Tibial artery (tissue), 4 donors: ENCODE measurements around the gene RNF103.

Experiments
- DNase-seq, 2 donors: peaks; one replicate each; pipeline ENCODE4 v3.0.0-alpha.2; 2019
- H3K27ac ChIP-seq, 2 donors: fragments of 200-600 bp; sonication (generic) in 1 of 2; 1 replicate in 1 of 2; 2 replicates in 1 of 2; pipeline ENCODE4 v1.5.1; 2018 to 2019; ENCODE audit warnings: mild to moderate bottlenecking in 1 of 2
- H3K27me3 ChIP-seq, 2 donors: fragments of 200-600 bp; sonication (generic) in 1 of 2; one replicate each; pipeline versions ENCODE4 v1.5.1 to v1.6.0; 2016 to 2019
- H3K36me3 ChIP-seq, 3 donors: fragments of 200-600 bp; sonication (generic) in 2 of 3; one replicate each; pipeline ENCODE4 v1.5.1; 2016 to 2019; ENCODE audit warnings: mild to moderate bottlenecking in 2 of 3
- H3K4me1 ChIP-seq, 4 donors: fragments of 200-600 bp; sonication (generic) in 2 of 4; 1 replicate in 3 of 4; 2 replicates in 1 of 4; pipeline ENCODE4 v1.5.1; 2016 to 2019
- H3K4me3 ChIP-seq, 2 donors: fragments of 200-600 bp; sonication (generic) in 1 of 2; 1 replicate in 1 of 2; 2 replicates in 1 of 2; pipeline ENCODE4 v1.5.1; 2018 to 2019; ENCODE audit warnings: mild to moderate bottlenecking in 2 of 2
- H3K9me3 ChIP-seq, 3 donors: fragments of 200-600 bp; sonication (generic) in 1 of 3; one replicate each; pipeline ENCODE4 v1.5.1; 2016 to 2019
- intact Hi-C: fragments of 100-400 bp; cut with DNase I; formaldehyde crosslinking; loops from one replicate; pipeline ENCODE4 v1.15.0; 2023; ENCODE audit warnings: low total_unique reads
- TF ChIP-seq, protein P1 (sequence below), 2 experiments: fragments of 200-600 bp in 1 of 2; fragments of 450-650 bp in 1 of 2; IDR thresholded peaks; one replicate each; pipeline ENCODE4 v1.5.1; 2017 to 2019; ENCODE audit warnings: antibody characterized with exemption in 2 of 2, mild to moderate bottlenecking in 1 of 2, moderate library complexity in 1 of 2

Gene RNF103

DNA sequence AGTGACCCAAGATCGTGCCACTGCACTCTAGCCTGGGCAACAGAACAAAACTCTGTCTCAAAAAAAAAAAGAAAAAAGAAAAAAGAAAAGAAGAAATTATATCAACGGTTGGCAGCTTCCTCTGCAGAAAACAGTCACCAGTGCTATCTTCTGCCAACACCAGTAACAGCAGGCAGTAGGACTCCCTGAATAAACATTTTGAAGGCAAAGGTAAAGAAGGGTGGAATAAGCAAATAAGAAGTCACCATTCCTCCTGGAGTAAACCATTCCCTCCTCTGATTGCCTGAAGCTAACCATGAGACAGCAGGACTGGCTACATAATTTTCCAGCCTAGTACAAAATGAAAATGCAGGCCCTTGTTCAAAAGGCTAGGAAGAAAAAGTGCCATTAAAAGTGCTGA is 9.0 kb upstream of the RNF103 start:
- Histone ChIP-seq H3K9me3 (no peaks in the 10 kb centered on the region), H3K4me1 (no peaks in the 10 kb centered on the region), H3K36me3 (no peaks in the 10 kb centered on the region), H3K27ac (no peak overlapping the region), H3K4me3 (no peak overlapping the region), H3K27me3 (no peaks in the 10 kb centered on the region)
- no peak for DNase-seq
- TF ChIP-seq, protein P1, sequence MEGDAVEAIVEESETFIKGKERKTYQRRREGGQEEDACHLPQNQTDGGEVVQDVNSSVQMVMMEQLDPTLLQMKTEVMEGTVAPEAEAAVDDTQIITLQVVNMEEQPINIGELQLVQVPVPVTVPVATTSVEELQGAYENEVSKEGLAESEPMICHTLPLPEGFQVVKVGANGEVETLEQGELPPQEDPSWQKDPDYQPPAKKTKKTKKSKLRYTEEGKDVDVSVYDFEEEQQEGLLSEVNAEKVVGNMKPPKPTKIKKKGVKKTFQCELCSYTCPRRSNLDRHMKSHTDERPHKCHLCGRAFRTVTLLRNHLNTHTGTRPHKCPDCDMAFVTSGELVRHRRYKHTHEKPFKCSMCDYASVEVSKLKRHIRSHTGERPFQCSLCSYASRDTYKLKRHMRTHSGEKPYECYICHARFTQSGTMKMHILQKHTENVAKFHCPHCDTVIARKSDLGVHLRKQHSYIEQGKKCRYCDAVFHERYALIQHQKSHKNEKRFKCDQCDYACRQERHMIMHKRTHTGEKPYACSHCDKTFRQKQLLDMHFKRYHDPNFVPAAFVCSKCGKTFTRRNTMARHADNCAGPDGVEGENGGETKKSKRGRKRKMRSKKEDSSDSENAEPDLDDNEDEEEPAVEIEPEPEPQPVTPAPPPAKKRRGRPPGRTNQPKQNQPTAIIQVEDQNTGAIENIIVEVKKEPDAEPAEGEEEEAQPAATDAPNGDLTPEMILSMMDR (IDR thresholded peaks at IDR 0.05): no peak
- intact Hi-C loops: no loop called here

DNA sequence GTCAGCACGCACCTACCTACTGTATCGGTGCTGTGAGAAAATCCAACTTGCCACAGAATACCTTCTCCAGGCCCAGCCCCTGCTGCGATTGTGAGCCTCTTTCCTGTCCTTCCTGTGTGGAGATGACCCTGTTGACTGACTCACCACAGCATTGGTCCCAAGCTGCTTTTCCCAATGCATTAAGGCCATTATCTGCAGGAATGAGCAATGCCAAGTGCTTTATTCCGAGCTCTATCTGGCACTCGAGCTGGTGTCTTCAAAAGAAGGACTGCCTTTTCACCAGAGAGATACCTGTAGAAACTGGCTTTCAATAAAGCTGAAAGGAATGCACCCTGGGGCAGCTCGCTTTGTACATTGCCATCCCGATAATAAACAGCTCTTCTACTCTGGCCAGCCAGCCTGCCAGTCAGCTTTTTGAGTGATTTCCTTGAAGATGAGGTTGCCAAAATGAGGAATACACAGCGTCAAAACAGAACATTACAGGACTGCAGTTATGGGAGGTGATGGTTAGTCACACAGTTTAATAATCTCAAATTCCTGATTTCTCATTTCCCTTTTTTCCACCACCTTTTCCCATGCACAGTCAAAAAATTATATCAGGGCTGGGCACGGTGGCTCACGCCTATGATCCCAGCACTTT is 8.3 kb upstream of the RNF103 start:
- Histone ChIP-seq H3K4me1 (no peaks in the 10 kb centered on the region), H3K27ac (no peak overlapping the region), H3K9me3 (no peaks in the 10 kb centered on the region), H3K36me3 (no peaks in the 10 kb centered on the region), H3K27me3 (no peaks in the 10 kb centered on the region), H3K4me3 (no peak overlapping the region)
- DNase-seq: no peak
- intact Hi-C loops: no loop called here
- TF ChIP-seq, protein P1 (IDR thresholded peaks at IDR 0.05): no peak

DNA sequence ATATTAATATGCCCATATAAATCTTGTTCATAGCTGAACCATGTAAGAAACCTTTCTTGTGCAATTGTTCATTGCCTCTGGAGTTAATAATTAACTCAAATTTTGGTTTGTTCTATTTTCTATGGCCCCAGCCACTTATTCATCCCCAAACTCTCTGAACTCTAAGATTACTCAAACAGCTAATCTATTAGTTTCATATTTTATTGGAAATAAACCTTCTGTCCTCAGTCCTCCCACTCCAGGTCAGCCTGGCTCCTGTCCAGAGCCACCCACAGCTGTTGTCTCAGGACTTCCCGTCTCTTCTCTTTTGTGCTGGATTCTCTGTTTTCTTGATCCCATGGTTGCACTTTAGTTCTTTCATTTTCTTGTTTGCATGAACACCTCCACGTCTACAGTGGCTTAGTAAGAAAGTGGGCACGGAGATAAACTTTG is 4.4 kb upstream of the RNF103 start:
- no peak overlapping the region for H3K27ac ChIP-seq
- H3K9me3 ChIP-seq: no peaks in the 10 kb centered on the region
- intact Hi-C loops: loop anchor here (10.0 kb wide), 1 partner anchor 183 kb away; the partner anchor contains the start of gene KDM3A
- H3K4me1 ChIP-seq: peaks cover 0 to 3% (median 0%) of the 10 kb centered on the region in 4 donors
- TF ChIP-seq, protein P1 (IDR thresholded peaks at IDR 0.05): no peak
- no peaks in the 10 kb centered on the region for H3K36me3 ChIP-seq
- H3K4me3 ChIP-seq: no peak overlapping the region
- DNase-seq: no peak
- no peaks in the 10 kb centered on the region for H3K27me3 ChIP-seq

DNA sequence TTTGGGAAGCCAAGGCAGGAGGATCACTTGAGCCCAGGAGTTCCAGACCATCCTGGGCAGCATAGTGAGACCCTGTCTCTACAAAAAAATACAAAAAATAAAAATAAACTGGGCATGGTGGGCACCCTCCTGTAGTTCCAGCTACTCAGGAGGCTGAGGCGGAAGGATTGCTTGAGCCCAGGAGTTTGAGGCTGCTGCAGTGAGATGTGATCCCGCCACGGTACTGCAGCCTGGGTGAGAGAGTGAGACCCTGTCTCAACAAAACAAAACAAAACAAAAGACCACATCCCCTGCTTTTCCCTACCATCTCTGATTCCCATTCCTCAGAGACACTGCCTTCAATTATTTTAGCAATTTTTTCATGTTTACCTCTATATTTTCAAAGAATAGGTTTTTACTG is 3.9 kb upstream of the RNF103 start:
- no peak for DNase-seq
- intact Hi-C loops: loop anchor here (10.0 kb wide), 1 partner anchor 183 kb away; the partner anchor contains the start of gene KDM3A
- H3K4me1 ChIP-seq: peaks cover 0 to 3% (median 0%) of the 10 kb centered on the region in 4 donors
- TF ChIP-seq, protein P1 (IDR thresholded peaks at IDR 0.05): no peak
- H3K27ac ChIP-seq: no peak overlapping the region
- H3K27me3 ChIP-seq: no peaks in the 10 kb centered on the region
- no peaks in the 10 kb centered on the region for H3K9me3 ChIP-seq
- no peaks in the 10 kb centered on the region for H3K36me3 ChIP-seq
- H3K4me3 ChIP-seq: no peak overlapping the region

DNA sequence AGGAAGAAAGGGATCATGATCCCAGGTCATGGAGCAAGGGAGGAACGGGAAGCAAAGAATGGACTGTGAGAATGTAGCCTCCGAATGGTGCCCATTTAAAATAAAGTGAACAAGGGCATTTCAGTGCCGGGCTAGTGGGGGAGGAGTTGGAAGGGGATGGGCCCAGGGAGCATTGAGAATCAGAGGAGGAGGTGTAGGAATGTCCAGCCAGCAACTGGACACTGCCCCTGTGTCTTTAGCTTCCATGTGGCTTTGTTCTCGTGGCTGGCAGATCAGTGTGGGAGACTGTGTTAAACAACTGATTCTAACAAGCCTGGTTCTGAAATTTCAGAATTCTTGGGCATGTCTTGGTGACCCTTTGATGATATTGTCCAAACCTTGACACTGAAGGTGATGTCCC is 1.4 kb upstream of the RNF103 start:
- H3K9me3 ChIP-seq: no peaks in the 10 kb centered on the region
- H3K4me1 ChIP-seq: peaks cover 0 to 15% (median 10%) of the 10 kb centered on the region in 4 donors
- intact Hi-C loops: loop anchor here (10.0 kb wide), 1 partner anchor 180 kb away; the partner anchor contains the start of gene KDM3A
- no peak for DNase-seq
- H3K27me3 ChIP-seq: no peaks in the 10 kb centered on the region
- peaks cover under 1 to 3% (median under 1%) of the 10 kb centered on the region in 3 donors for H3K36me3 ChIP-seq
- TF ChIP-seq, protein P1 (IDR thresholded peaks at IDR 0.05): no peak
- no peak overlapping the region for H3K4me3 ChIP-seq
- no peak overlapping the region for H3K27ac ChIP-seq
